Prostate gland (tissue), 2 donors: ENCODE measurements around the gene NEK2.

ENCODE experiments used
- POLR2A ChIP-seq: fragments of 450-650 bp; IDR thresholded peaks from one replicate; pipeline ENCODE4 v1.6.1; 2016; ENCODE audit warnings: antibody characterized with exemption, mild to moderate bottlenecking
- TF ChIP-seq, protein P1 (sequence below), 4 experiments: fragments of 200-600 bp in 2 of 4; fragments of 450-650 bp in 2 of 4; sonication (generic) in 2 of 4; IDR thresholded peaks; 1 replicate in 3 of 4; 2 replicates in 1 of 4; pipeline ENCODE4 v1.5.1; 2016 to 2019; ENCODE audit warnings: antibody characterized with exemption in 4 of 4, mild to moderate bottlenecking in 2 of 4, moderate library complexity in 2 of 4

DNA sequence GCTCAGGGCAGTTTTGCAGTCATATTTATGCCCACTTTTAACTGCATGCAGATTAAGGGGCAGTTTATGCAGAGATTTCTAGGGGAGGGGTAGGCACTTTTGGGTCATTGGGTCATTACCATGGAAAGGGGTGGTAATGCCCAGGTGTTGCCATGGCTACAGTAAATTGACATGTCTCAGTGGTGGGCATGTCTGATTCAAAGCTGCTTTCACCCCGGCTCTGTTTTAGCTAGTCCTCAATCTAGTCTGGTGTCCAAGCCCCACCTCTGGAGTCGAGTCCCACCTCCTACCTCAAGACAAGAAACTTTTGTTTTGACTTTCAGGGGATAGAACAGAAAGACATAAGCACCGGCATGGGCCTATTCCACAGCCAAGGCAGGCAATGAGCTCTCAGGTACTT is 8.9 kb upstream of the NEK2 start:
- TF ChIP-seq POLR2A = no peak
- TF ChIP-seq, protein P1, sequence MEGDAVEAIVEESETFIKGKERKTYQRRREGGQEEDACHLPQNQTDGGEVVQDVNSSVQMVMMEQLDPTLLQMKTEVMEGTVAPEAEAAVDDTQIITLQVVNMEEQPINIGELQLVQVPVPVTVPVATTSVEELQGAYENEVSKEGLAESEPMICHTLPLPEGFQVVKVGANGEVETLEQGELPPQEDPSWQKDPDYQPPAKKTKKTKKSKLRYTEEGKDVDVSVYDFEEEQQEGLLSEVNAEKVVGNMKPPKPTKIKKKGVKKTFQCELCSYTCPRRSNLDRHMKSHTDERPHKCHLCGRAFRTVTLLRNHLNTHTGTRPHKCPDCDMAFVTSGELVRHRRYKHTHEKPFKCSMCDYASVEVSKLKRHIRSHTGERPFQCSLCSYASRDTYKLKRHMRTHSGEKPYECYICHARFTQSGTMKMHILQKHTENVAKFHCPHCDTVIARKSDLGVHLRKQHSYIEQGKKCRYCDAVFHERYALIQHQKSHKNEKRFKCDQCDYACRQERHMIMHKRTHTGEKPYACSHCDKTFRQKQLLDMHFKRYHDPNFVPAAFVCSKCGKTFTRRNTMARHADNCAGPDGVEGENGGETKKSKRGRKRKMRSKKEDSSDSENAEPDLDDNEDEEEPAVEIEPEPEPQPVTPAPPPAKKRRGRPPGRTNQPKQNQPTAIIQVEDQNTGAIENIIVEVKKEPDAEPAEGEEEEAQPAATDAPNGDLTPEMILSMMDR (IDR thresholded peaks at IDR 0.05) = no peak
